Stimulated activated CD4-positive, alpha-beta T cell treated with anti-CD3 and anti-CD28 coated beads, Interleukin-12 subunit alpha, Interleukin-12 subunit beta, amount 100 ng/mL, for 48 hours (primary cell): Measurements from ENCODE around the gene CDC20.
"Not testable (repeated sequence)": the region's sequence is repeated elsewhere in the genome, so short reads cannot be mapped to it uniquely, and the experiment has no call there.

Source experiments
- DNase-seq, 3 donors: peaks; one replicate each; pipeline ENCODE4 v3.0.0-alpha.2; 2020; ENCODE audit warnings: low read depth in 2 of 3, low spot score in 1 of 3

Gene CDC20

GRCh38 chr1:43354936-43355335 is 3.8 kb upstream of the CDC20 start:
- no peak for DNase-seq

GRCh38 chr1:43357251-43357650 is 1.5 kb upstream of the CDC20 start:
- DNase-seq: no peak

GRCh38 chr1:43358121-43358745 is 548 bp upstream of the CDC20 start:
- no peak for DNase-seq

- DNase-seq: no peak
These were observed 915 bp downstream of the CDC20 start for GRCh38 chr1:43359696-43360095.

GRCh38 chr1:43360616-43361015 is 1.8 kb downstream of the CDC20 start:
- DNase-seq: no peak

GRCh38 chr1:43363283-43363934 is 4.6 kb downstream of the CDC20 start:
- no peak for DNase-seq

GRCh38 chr1:43363935-43364525 is 5.2 kb downstream of the CDC20 start:
- DNase-seq: no peak

GRCh38 chr1:43365678-43366077 is 6.9 kb downstream of the CDC20 start:
- DNase-seq: no peak

GRCh38 chr1:43366179-43366578 is 7.4 kb downstream of the CDC20 start:
- no peak for DNase-seq

GRCh38 chr1:43366601-43367025 is 7.8 kb downstream of the CDC20 start:
- DNase-seq: no peak

- peak in 2 of 3 donors; percentile 8 to 58 for DNase-seq
These were observed 8.5 kb downstream of the CDC20 start for GRCh38 chr1:43367026-43367903.

- peak; percentile 77 to 91 (median 84) for DNase-seq
These were observed 9.3 kb downstream of the CDC20 start, which contains the start of gene ELOVL1 for GRCh38 chr1:43367904-43368645. Gene ELOVL1 (minus strand): TSS chr1:43368011. CDS start chr1:43365609, 2,402 bp downstream.

GRCh38 chr1:43368646-43369020 is 9.9 kb downstream of the CDC20 start:
- no peak for DNase-seq

- not testable (repeated sequence) for DNase-seq
These were observed 11.0 kb downstream of the CDC20 start for GRCh38 chr1:43369779-43370178.

GRCh38 chr1:43370564-43370963 is 11.8 kb downstream of the CDC20 start:
- no peak for DNase-seq

- DNase-seq: no peak
These were observed 13.4 kb downstream of the CDC20 start for GRCh38 chr1:43372172-43372571.

- no peak for DNase-seq
These were observed 14.5 kb downstream of the CDC20 start for GRCh38 chr1:43373066-43373940.

- DNase-seq: no peak
These were observed 18.0 kb downstream of the CDC20 start for GRCh38 chr1:43376723-43377235.

GRCh38 chr1:43377831-43378230 is 19.1 kb downstream of the CDC20 start:
- DNase-seq: no peak

- DNase-seq: no peak
These were observed 20.7 kb downstream of the CDC20 start for GRCh38 chr1:43379476-43379875.
